OCI-LY3 (cell line): ENCODE data around the gene DDIT4.

Experiments
- H2AFZ ChIP-seq: fragments of 200-600, 300-600 bp; shearing (Covaris generic); 2 replicates; pipeline ENCODE4 v1.6.0; 2014; ENCODE audit warnings: antibody characterized with exemption, low read depth, low read length
- H3K27ac ChIP-seq: fragments of 200-600, 300-600 bp; sonication (generic); 2 replicates; pipeline ENCODE4 v1.5.1; 2014; ENCODE audit warnings: mild to moderate bottlenecking, low read length, moderate library complexity, mixed read lengths
- H3K27me3 ChIP-seq: fragments of 200-600, 300-600 bp; sonication (generic); 2 replicates; pipeline ENCODE4 v1.6.1; 2014; ENCODE audit warnings: low read depth, low read length, mixed read lengths
- H3K36me3 ChIP-seq: fragments of 200-600, 300-600 bp; sonication (generic); replicated peaks from 2 replicates; pipeline ENCODE3; 2014; ENCODE audit warnings: low read depth, low read length, mixed read lengths
- H3K4me1 ChIP-seq: fragments of 300-600, 200-600 bp; sonication (generic); 2 replicates; pipeline ENCODE4 v1.6.1; 2014; ENCODE audit warnings: low read length, mixed read lengths
- H3K4me2 ChIP-seq: fragments of 200-600, 300-600 bp; sonication (generic); 2 replicates; pipeline ENCODE4 v1.6.1; 2014; ENCODE audit warnings: low read length, mixed read lengths
- H3K4me3 ChIP-seq: fragments of 300-600, 200-600 bp; sonication (generic); 2 replicates; pipeline ENCODE4 v1.5.1; 2014; ENCODE audit warnings: antibody characterized with exemption, mild to moderate bottlenecking, low read length, moderate library complexity
- H3K79me2 ChIP-seq: fragments of 300-600, 200-600 bp; shearing (Covaris generic); 2 replicates; pipeline ENCODE4 v1.6.1; 2014; ENCODE audit warnings: mild to moderate bottlenecking, low read length, mixed read lengths
- H3K9ac ChIP-seq: fragments of 300-600, 200-600 bp; shearing (Covaris generic); 2 replicates; pipeline ENCODE4 v1.6.0; 2014; ENCODE audit warnings: mild to moderate bottlenecking, low read length, moderate library complexity
- H3K9me3 ChIP-seq: fragments of 200-600, 300-600 bp; shearing (Covaris generic); 2 replicates; pipeline ENCODE4 v1.6.1; 2014; ENCODE audit warnings: low read length, mixed read lengths; ENCODE audit not compliant: insufficient read depth
- H4K20me1 ChIP-seq: fragments of 200-600, 300-600 bp; sonication (generic); 2 replicates; pipeline ENCODE4 v1.6.1; 2016; ENCODE audit warnings: low read length, mixed read lengths; ENCODE audit not compliant: insufficient read depth
- EZH2phosphoT487 ChIP-seq: fragments of 200-600 bp; shearing (Covaris generic); IDR thresholded peaks from 2 replicates; pipeline ENCODE4 v1.6.1; 2018; ENCODE audit warnings: antibody characterized with exemption, mixed run types, low read depth
- TF ChIP-seq, protein P1 (sequence below): fragments of 200-600, 300-600 bp; sonication (generic); IDR thresholded peaks from 2 replicates; pipeline ENCODE4 v1.5.1; 2014; ENCODE audit warnings: antibody characterized with exemption, low read length, low read depth

DDIT4 gene

DNA sequence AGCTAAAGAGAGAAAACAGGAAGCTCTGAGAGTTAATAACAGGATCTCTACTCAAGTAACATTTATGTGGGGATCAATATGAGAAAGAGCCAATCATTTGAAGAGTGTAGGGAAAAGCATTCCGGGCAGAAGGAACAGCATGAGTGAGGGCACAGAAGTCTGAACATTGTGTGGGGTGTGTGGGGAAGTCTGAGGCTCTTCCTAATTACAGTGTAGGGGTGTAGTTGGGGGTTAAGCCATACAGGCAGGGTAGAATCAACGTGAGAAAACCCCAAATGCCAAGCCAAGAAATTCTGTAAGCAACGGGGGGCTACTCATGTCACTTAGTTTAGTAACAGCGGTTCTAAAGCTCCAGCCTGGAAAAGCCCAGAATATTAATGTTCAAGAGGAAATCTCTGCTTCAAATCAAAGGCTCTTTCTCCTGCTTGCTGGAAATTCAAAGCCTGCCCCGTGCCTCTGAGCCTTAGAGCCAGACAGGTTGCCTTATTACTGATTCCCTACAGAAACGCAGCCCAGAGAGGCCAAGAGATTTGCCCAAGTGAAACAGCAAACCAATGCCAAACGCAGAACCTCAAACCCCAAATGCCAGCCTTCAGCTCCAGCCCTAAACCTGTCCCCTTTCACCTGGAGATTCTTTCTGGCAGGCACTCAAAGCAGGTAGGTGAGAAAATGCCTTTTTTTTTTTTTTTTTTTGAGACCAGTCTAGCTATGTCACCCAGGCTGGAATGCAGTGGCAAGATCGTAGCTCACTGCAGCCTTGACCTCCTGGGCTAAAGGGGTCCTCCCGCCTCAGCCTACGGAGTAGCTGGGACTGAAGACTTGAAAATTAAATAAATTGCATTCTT, 44.9 kb downstream of the DDIT4 start:
- H4K20me1 ChIP-seq: no peaks in the 10 kb centered on the region
- no peaks in the 10 kb centered on the region for H3K9me3 ChIP-seq
- no peak overlapping the region for H2AFZ ChIP-seq
- H3K4me2 ChIP-seq: peak overlapping the region; percentile 87
- peaks cover 53% of the 10 kb centered on the region for H3K4me1 ChIP-seq
- peak overlapping the region; percentile 77 for H3K4me3 ChIP-seq
- H3K27me3 ChIP-seq: no peaks in the 10 kb centered on the region
- H3K9ac ChIP-seq: peak overlapping the region; percentile 79
- no peaks in the 10 kb centered on the region for H3K36me3 ChIP-seq
- H3K27ac ChIP-seq: peak overlapping the region; percentile 96
- TF ChIP-seq, protein P1, sequence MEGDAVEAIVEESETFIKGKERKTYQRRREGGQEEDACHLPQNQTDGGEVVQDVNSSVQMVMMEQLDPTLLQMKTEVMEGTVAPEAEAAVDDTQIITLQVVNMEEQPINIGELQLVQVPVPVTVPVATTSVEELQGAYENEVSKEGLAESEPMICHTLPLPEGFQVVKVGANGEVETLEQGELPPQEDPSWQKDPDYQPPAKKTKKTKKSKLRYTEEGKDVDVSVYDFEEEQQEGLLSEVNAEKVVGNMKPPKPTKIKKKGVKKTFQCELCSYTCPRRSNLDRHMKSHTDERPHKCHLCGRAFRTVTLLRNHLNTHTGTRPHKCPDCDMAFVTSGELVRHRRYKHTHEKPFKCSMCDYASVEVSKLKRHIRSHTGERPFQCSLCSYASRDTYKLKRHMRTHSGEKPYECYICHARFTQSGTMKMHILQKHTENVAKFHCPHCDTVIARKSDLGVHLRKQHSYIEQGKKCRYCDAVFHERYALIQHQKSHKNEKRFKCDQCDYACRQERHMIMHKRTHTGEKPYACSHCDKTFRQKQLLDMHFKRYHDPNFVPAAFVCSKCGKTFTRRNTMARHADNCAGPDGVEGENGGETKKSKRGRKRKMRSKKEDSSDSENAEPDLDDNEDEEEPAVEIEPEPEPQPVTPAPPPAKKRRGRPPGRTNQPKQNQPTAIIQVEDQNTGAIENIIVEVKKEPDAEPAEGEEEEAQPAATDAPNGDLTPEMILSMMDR: no peak
- no peak for TF ChIP-seq EZH2phosphoT487
- no peaks in the 10 kb centered on the region for H3K79me2 ChIP-seq

DNA sequence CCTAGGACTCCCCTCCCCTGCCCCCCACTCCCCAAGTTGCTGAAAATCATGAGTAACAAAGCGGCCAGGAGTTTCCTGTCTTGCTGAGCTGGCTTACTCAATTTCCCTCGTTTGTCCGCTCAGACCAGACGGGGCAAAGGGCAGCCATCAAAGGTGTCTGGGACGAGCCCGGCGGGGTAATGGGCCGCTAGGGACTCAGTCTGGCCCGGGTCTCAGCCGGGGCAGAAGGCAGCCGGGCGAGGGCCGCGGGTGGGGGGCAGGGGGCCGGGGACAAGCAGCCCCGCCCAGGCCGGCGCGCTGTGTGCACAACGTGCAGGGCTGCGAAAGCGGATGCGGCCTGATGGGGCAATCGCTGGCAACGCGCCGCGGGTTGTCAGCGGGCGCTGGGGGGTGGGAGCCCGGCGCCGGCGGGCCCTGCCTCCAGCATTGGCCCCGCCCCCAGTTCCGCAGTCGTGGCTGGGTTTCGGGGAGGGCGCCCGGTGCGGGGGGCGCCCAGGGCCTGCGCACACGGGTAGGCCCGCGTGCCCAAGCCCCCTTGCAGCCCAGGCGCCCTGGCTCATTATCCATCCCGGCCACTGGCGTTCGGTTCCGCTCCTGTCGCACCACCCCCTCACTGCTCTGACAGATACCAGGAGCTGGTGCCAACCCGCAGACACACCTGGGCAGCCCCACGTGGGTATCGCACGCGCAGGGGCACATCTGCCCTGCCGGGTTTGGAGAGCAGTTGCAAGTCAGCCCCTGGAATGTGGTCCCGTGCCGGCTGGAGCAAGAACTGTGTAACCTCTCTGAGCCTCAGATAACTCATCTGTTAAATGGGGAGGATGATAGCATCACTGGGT, 45.9 kb downstream of the DDIT4 start:
- H3K9me3 ChIP-seq: no peaks in the 10 kb centered on the region
- no peaks in the 10 kb centered on the region for H3K27me3 ChIP-seq
- no peaks in the 10 kb centered on the region for H3K36me3 ChIP-seq
- peak overlapping the region; percentile 87 for H3K4me2 ChIP-seq
- peaks cover 57% of the 10 kb centered on the region for H3K4me1 ChIP-seq
- H3K27ac ChIP-seq: peak overlapping the region; percentile 96
- H3K4me3 ChIP-seq: peak overlapping the region; percentile 77
- no peaks in the 10 kb centered on the region for H4K20me1 ChIP-seq
- TF ChIP-seq EZH2phosphoT487: no peak
- TF ChIP-seq, protein P1: no peak
- H2AFZ ChIP-seq: 0 out of 2 replicates have a peak overlapping the region, but pooled peaks have one; percentile 44
- peak overlapping the region; percentile 79 for H3K9ac ChIP-seq
- H3K79me2 ChIP-seq: no peaks in the 10 kb centered on the region

DNA sequence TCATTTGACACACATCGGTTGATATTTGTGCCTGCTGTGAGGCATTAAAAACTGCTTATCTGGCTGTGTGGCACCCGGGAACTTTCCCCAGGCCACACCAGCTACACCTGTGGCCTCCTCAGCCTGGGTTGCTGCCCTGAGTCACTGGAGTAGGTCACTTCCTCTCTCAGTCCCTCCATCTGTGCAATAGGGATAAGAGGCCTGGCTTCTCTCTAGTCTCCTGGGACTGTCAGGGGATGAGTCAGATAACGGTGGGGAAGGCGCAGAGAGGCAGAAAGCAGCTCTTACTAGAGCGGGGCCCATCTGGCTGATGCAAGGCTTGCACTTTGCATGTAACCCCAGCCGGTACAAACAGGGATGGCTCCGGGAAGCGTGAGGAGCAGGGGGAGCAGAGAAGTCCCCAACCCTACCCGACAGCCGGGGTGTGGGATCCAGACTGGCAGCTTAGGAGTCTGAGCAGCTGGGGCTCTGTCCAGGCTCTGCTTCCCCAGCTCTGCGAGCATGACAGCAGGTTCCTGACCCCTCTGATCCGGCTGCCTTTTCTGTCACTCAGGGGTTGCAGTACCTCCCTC, 47.0 kb downstream of the DDIT4 start:
- Histone ChIP-seq H3K9ac (peak overlapping the region; percentile 76), H2AFZ (no peak overlapping the region), H3K4me2 (peak overlapping the region; percentile 87), H3K79me2 (no peaks in the 10 kb centered on the region), H3K27me3 (no peaks in the 10 kb centered on the region), H3K27ac (peak overlapping the region; percentile 96), H3K9me3 (no peaks in the 10 kb centered on the region), H3K4me1 (peaks cover 57% of the 10 kb centered on the region), H4K20me1 (no peaks in the 10 kb centered on the region), H3K36me3 (no peaks in the 10 kb centered on the region), H3K4me3 (peak overlapping the region; percentile 77)
- TF ChIP-seq, protein P1: no peak
- TF ChIP-seq EZH2phosphoT487: no peak
